GM19193 (cell line): ENCODE results near the gene FRS2.

Experiments used
- POLR2A ChIP-seq: IDR thresholded peaks from 4 replicates; pipeline ENCODE4 v1.6.1; 2011; ENCODE audit not compliant: insufficient read depth, insufficient read length; ENCODE audit errors: extremely low read depth

Gene FRS2

GRCh38 chr12:69480698-69481097, 10.5 kb downstream of the FRS2 start:
- no peak for TF ChIP-seq POLR2A

GRCh38 chr12:69481133-69481532, 10.9 kb downstream of the FRS2 start:
- TF ChIP-seq POLR2A: no peak

- no peak for TF ChIP-seq POLR2A
These were observed 13.5 kb downstream of the FRS2 start for GRCh38 chr12:69483700-69484099.

GRCh38 chr12:69484428-69484827, 14.2 kb downstream of the FRS2 start:
- TF ChIP-seq POLR2A: no peak

- no peak for TF ChIP-seq POLR2A
These were observed 20.9 kb downstream of the FRS2 start for GRCh38 chr12:69490920-69491643.

GRCh38 chr12:69492739-69493138, 22.6 kb downstream of the FRS2 start:
- no peak for TF ChIP-seq POLR2A

GRCh38 chr12:69495071-69495470, 24.9 kb downstream of the FRS2 start:
- TF ChIP-seq POLR2A: no peak

- no peak for TF ChIP-seq POLR2A
These were observed 27.3 kb downstream of the FRS2 start for GRCh38 chr12:69497308-69498026.

GRCh38 chr12:69500631-69501030, 30.4 kb downstream of the FRS2 start:
- TF ChIP-seq POLR2A: no peak

GRCh38 chr12:69501154-69501895, 31.1 kb downstream of the FRS2 start:
- no peak for TF ChIP-seq POLR2A

GRCh38 chr12:69502345-69503081, 32.3 kb downstream of the FRS2 start:
- TF ChIP-seq POLR2A: no peak

- TF ChIP-seq POLR2A: no peak
These were observed 37.9 kb downstream of the FRS2 start for GRCh38 chr12:69508091-69508490.

- no peak for TF ChIP-seq POLR2A
These were observed 38.4 kb downstream of the FRS2 start for GRCh38 chr12:69508621-69509020.

- no peak for TF ChIP-seq POLR2A
These were observed 39.1 kb downstream of the FRS2 start for GRCh38 chr12:69509308-69509736.
